Fibroblast of the aortic adventitia (primary cell): ENCODE results near the gene NXPH1. TPM values are rescaled to one million over a fixed set of nuclear protein-coding genes. Genes with fewer than 3 reads are reported as not detected.

ENCODE experiments used
- DNase-seq: peaks from one replicate; pipeline ENCODE4 v3.0.0-alpha.2; 2010; ENCODE audit warnings: low read depth
- H3K4me3 ChIP-seq: 2 replicates; pipeline ENCODE4 v1.5.1; 2011; ENCODE audit warnings: low read depth, mild to moderate bottlenecking, control low read depth, low read length, moderate library complexity
- total RNA-seq: library from RNA; depleted of rRNA; stranded (reverse); fragments of >200 nt; gene quantifications from 2 replicates; pipeline ENCODE4 v1.2.3, GENCODE V29; 2012; ENCODE audit warnings: low replicate concordance
- TF ChIP-seq, protein P1 (sequence below): IDR thresholded peaks from 2 replicates; pipeline ENCODE4 v1.5.1; 2011; ENCODE audit warnings: mild to moderate bottlenecking, low read length, control low read depth, inconsistent platforms; ENCODE audit not compliant: insufficient read depth

NXPH1 gene
- total RNA-seq, 1 donor, result not detected

DNA sequence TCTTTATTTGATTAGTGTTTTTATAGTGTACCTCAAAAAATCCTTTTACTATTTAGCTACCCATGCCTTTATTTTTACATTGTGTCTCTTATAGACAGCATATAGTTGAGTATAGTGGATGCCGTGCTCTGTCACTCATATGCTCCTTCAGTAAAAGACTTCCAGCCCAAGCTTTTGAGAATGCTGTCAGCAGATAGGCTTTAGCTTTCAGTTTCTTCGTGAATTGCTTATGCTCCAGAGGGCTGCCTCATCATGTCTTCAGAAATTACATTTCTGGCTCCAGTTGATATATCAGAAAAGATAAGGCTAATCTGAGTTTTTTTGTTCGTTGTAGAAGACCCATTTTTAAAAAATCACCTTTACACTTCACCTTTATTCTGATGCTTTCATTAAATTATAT, 332.0 kb downstream of the NXPH1 start:
- DNase-seq, result no peak
- TF ChIP-seq, protein P1, sequence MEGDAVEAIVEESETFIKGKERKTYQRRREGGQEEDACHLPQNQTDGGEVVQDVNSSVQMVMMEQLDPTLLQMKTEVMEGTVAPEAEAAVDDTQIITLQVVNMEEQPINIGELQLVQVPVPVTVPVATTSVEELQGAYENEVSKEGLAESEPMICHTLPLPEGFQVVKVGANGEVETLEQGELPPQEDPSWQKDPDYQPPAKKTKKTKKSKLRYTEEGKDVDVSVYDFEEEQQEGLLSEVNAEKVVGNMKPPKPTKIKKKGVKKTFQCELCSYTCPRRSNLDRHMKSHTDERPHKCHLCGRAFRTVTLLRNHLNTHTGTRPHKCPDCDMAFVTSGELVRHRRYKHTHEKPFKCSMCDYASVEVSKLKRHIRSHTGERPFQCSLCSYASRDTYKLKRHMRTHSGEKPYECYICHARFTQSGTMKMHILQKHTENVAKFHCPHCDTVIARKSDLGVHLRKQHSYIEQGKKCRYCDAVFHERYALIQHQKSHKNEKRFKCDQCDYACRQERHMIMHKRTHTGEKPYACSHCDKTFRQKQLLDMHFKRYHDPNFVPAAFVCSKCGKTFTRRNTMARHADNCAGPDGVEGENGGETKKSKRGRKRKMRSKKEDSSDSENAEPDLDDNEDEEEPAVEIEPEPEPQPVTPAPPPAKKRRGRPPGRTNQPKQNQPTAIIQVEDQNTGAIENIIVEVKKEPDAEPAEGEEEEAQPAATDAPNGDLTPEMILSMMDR, result no peak
- no peak overlapping the region for H3K4me3 ChIP-seq

DNA sequence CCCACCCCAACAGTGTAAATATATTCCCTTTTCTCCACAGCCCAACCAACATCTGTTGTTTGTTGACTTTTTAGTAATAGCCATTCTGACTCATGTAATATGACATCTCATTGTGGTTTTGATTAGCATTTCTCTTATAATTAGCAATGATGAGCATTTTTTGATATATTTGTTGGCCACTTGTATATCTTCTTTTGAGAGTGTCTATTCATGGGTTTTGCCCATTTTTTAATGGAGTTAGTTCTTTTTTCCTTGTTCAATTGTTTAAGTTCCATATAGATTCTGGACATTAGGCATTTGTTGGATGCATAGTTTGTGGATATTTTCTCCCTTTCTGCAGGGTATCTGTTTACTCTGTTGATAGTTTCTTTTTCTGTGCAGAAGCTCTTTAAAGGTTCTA, 340.1 kb downstream of the NXPH1 start:
- no peak for DNase-seq
- no peak overlapping the region for H3K4me3 ChIP-seq
- TF ChIP-seq, protein P1, result no peak

GRCh38 chr7:8778459-8778858, 345.1 kb downstream of the NXPH1 start:
- TF ChIP-seq, protein P1, result no peak
- H3K4me3 ChIP-seq, result no peak overlapping the region
- no peak for DNase-seq

GRCh38 chr7:8781166-8781565, 347.8 kb downstream of the NXPH1 start:
- DNase-seq, result no peak
- no peak overlapping the region for H3K4me3 ChIP-seq

DNA sequence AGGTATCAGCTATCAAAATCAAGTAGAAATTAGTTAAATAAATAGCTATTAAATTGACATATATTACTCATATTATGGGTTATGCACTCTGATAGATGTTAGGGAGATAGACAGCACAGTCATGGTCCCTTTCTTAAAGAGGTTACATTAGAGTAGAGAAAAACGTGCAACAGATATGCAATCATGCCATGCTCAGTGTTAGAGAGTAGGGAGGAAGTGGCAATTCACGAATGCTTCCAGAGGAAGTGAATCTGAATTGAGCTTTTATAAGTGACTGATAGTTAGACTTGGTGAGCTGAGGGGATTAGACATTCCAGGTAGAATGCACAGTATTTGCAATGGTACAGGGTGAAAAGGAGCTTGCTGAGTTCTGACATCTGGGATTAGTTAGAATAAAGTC, 349.8 kb downstream of the NXPH1 start:
- TF ChIP-seq, protein P1, result no peak
- no peak overlapping the region for H3K4me3 ChIP-seq
- DNase-seq, result no peak

More at GRCh38 chr7:8781166-8781565, 347.8 kb downstream of the NXPH1 start:
- TF ChIP-seq, protein P1, result no peak

DNA sequence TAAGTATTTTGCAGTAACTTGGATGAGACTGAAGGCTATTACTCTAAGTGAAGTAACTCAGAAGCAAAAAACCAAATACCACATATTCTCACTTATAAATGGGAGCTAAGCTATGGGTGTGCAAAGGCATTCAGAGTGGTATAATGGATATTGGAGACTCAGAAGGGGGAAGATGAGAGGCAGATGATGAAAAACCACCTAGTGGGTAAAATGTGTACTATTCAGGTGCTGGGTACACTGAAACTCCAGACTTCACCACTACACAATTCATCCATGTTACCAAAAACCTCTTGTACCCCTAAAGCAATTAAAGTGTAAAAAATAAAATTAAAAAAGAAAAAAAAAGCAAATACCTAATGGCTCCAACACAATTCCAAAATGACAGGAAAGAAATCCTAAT, 351.7 kb downstream of the NXPH1 start:
- H3K4me3 ChIP-seq, result no peak overlapping the region
- no peak for DNase-seq
- TF ChIP-seq, protein P1, result no peak

DNA sequence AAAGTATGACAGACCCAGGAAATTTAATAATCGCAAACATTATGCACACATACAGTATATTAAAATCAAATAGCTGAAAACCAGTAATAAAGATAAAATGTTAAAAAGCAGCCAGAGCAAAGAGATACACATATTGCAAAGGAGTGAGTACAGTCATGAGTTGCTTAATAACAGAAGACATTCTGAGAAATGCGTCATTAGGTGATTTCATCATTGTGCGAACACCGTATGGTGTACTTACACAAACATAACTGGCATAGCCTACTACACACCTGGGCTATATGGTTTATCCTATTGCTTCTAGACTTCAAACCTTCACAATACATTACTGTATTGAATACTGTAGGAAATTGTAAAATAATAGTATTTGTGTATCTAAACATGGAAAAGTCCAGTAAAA, 367.6 kb downstream of the NXPH1 start:
- H3K4me3 ChIP-seq, result no peak overlapping the region
- DNase-seq, result no peak
- TF ChIP-seq, protein P1, result no peak

Other genes starting within 250 kb of the NXPH1 start
- 0.45 and 1.1 TPM in 2 replicates for gene ICA1, start 171.4 kb upstream of the NXPH1 start, total RNA-seq